Calu3 (cell line): ENCODE results near the gene SPTBN4. TPM values are rescaled to one million over a fixed set of nuclear protein-coding genes. Genes with fewer than 3 reads are reported as not detected.
"Not testable (repeated sequence)": the region's sequence is repeated elsewhere in the genome, so short reads cannot be mapped to it uniquely, and the experiment has no call there.

Experiments
- BruUV-seq: library from RNA; stranded (reverse); fragments of 400-500 nt; replicated peaks from 2 replicates; lab custom pipeline; 2021; lab: Mats Ljungman, UMichigan
- CTCF ChIA-PET: fragments of 300-600 bp; sonication (Branson Sonifier 250); formaldehyde crosslinking; loops from one replicate; lab custom pipeline; 2022; ENCODE audit warnings: antibody characterized with exemption; lab: Charles Lee
- DNase-seq: peaks from one replicate; pipeline ENCODE4 v3.0.0; 2022
- H3K27ac Mint-ChIP-seq: one replicate; pipeline ENCODE4 v1.8.0; 2022; ENCODE audit warnings: mixed read lengths; ENCODE audit not compliant: unreplicated experiment
- H3K27me3 Mint-ChIP-seq: one replicate; pipeline ENCODE4 v1.8.0; 2022; ENCODE audit warnings: mixed read lengths; ENCODE audit not compliant: unreplicated experiment
- H3K36me3 Mint-ChIP-seq: one replicate; pipeline ENCODE4 v1.8.0; 2022; ENCODE audit warnings: mild to moderate bottlenecking, moderate library complexity, mixed read lengths; ENCODE audit not compliant: insufficient read depth, unreplicated experiment
- H3K4me1 Mint-ChIP-seq: one replicate; pipeline ENCODE4 v1.8.0; 2022; ENCODE audit warnings: mild to moderate bottlenecking, low read depth, mixed read lengths; ENCODE audit not compliant: unreplicated experiment
- H3K4me3 Mint-ChIP-seq: one replicate; pipeline ENCODE4 v1.8.0; 2022; ENCODE audit warnings: mild to moderate bottlenecking, low read depth, moderate library complexity, mixed read lengths; ENCODE audit not compliant: unreplicated experiment
- H3K9me3 Mint-ChIP-seq: one replicate; pipeline ENCODE4 v1.8.0; 2022; ENCODE audit warnings: low read depth, mixed read lengths; ENCODE audit not compliant: unreplicated experiment
- CTCF ChIP-seq: fragments of 200-600 bp; IDR thresholded peaks from one replicate; pipeline ENCODE4 v1.8.0; 2022; ENCODE audit warnings: antibody characterized with exemption; ENCODE audit not compliant: unreplicated experiment
- intact Hi-C: fragments of 100-400 bp; cut with micrococcal nuclease; formaldehyde crosslinking; loops from one replicate; pipeline ENCODE4 v1.10.0; 2022; ENCODE audit not compliant: unreplicated experiment
- total RNA-seq: library from RNA; stranded (reverse); gene quantifications from 2 replicates; pipeline ENCODE4 v1.2.3, GENCODE V29; 2022

The SPTBN4 gene
- total RNA-seq, 1 experiment from 2014 or later, result 0.80 TPM

DNA sequence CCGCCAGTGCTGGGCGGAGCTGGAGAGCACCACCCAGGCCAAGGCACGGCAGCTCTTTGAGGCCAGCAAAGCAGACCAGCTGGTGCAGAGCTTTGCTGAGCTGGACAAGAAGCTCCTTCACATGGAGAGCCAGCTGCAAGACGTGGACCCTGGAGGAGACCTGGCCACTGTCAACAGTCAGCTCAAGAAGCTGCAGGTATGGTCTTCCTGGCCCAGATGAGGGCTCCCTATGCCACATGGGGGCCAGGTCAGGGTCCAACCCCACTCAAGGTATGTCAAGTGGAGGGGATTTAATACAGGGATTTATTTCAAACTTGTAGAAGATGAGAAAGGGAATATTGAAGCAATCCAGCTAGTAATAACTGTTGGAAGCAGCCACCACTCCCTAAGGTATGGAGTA lies 67.3 kb downstream of the SPTBN4 start:
- H3K4me3 Mint-ChIP-seq, result no peak overlapping the region
- intact Hi-C loops, result no loop called here
- no peak overlapping the region for H3K27ac Mint-ChIP-seq
- H3K9me3 Mint-ChIP-seq, result no peaks in the 10 kb centered on the region
- peaks cover 54% of the 10 kb centered on the region for H3K27me3 Mint-ChIP-seq
- no peak for TF ChIP-seq CTCF
- H3K36me3 Mint-ChIP-seq, result peaks cover 7% of the 10 kb centered on the region
- no peak for DNase-seq
- BruUV-seq, result no TSS peak
- CTCF ChIA-PET, result interaction anchor here (0.6 to 1.1 kb wide), 2 partner anchors 15 to 255 kb away, joined by 3 to 5 read pairs; no protein-coding TSS in a partner anchor
- H3K4me1 Mint-ChIP-seq, result peaks cover 8% of the 10 kb centered on the region

GRCh38 chr19:40539070-40539469 lies 72.3 kb downstream of the SPTBN4 start:
- no peak for TF ChIP-seq CTCF
- no TSS peak for BruUV-seq
- no peak for DNase-seq
- Mint-ChIP-seq H3K9me3 (no peaks in the 10 kb centered on the region), H3K36me3 (no peaks in the 10 kb centered on the region), H3K27ac (no peak overlapping the region), H3K27me3 (peaks cover 29% of the 10 kb centered on the region), H3K4me1 (peaks cover 7% of the 10 kb centered on the region), H3K4me3 (no peak overlapping the region)
- CTCF ChIA-PET, result no interaction called here
- intact Hi-C loops, result no loop called here

DNA sequence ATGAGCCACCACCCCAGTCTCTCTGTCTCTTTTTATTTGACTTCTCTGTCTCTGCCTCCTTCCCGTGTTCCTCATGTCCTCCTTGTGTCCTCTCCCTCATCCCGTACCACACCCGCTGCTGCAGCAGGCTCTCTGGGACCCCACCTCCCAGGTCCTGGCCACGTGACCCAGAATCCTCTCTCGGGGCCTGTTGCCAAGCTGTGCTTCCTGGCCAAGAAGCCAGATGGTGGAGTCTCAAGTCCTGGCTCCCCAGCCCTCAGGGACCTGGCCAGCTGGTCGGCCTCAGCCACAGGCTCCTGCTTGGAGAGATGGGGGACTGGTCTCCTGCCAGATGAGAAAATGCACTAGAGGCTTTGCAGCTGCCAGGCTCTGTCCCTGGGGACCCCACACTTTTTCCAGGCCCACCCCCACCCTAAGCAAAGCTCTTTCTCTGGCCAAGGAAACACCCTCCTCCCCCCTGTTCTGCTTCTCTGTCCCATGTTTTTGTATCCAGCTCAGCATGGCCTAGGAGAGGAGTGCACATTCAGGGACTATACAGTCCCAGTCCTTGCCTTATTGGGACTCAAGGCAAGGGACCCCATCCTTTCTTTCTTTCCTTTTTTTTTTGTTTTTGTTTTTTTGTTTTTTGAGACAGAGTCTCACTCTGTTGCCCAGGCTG lies 75.5 kb downstream of the SPTBN4 start:
- CTCF ChIA-PET, result interaction anchor here (1.8 kb wide), 1 partner anchor 10 kb away, joined by 10 read pairs; no protein-coding TSS in a partner anchor
- H3K4me3 Mint-ChIP-seq, result no peak overlapping the region
- no peaks in the 10 kb centered on the region for H3K9me3 Mint-ChIP-seq
- H3K27ac Mint-ChIP-seq, result no peak overlapping the region
- no peaks in the 10 kb centered on the region for H3K36me3 Mint-ChIP-seq
- no peak for TF ChIP-seq CTCF
- DNase-seq, result no peak
- peaks cover 7% of the 10 kb centered on the region for H3K4me1 Mint-ChIP-seq
- H3K27me3 Mint-ChIP-seq, result peaks cover 20% of the 10 kb centered on the region
- BruUV-seq, result no TSS peak
- intact Hi-C loops, result no loop called here

DNA sequence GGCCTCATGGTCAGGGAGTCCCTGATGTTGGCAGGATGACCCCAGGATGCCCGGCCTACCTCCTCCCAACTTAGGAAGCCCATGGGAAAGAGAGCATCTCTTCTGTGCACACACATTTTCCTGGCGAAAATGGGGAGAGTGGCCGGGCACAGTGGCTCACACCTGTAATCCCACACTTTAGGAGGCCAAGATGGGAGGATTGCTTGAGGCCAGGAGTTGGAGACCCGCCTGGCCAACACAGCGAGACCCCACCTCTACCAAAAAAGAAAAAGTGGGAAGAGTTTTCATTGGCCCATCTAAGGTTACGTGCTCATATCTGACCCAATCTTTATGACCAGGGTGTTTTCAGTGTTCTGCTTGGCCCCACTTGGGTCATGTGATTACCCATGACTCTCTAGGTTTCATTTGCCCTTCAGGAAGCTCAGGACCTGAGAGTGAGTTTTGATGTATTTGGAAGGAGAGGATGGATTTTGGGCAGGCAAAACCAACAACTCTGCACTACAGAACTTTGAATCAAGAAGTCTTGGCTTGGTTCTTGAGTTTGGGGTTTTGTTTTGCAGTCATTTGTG lies 76.3 kb downstream of the SPTBN4 start:
- intact Hi-C loops, result no loop called here
- no peaks in the 10 kb centered on the region for H3K36me3 Mint-ChIP-seq
- peaks cover 7% of the 10 kb centered on the region for H3K4me1 Mint-ChIP-seq
- H3K4me3 Mint-ChIP-seq, result no peak overlapping the region
- no peak overlapping the region for H3K27ac Mint-ChIP-seq
- TF ChIP-seq CTCF, result no peak
- H3K9me3 Mint-ChIP-seq, result no peaks in the 10 kb centered on the region
- no peak for DNase-seq
- H3K27me3 Mint-ChIP-seq, result peaks cover 12% of the 10 kb centered on the region
- no TSS peak for BruUV-seq
- CTCF ChIA-PET, result no interaction called here

DNA sequence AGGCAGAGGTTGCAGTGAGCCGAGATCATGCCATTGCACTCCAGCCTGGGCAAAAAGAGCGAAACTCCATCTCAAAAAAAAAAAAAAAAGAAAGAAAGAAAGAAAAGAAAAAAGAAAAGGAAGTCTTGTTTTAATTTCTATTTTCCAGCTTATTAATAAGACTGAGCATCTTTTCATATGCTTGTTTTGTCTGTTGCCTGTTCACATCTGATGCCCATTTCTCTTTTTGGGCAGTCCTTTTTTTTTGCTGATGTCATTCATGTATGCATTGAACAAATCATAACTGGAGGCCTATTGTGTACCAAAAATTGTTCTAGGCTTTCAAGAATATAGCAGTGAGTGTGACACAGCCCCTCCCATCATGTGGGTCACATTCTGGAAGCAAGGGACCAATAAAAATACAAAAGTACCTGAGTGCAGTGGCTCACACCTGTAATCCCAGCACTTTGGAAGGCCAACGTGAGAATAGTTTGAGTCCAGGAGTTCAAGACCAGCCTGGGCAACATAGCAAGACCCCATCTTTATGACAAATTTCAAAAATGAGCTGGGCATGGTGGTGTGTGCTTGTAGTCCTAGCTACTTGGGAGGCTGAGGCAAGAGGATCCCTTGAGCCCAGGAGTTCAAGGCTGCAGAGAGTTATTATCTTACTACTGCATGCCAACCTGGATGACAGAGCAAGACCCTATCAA lies 79.5 kb downstream of the SPTBN4 start:
- CTCF ChIA-PET, result interaction anchor here (0.7 to 1.0 kb wide), 3 partner anchors 25 to 421 kb away, joined by 3 read pairs; no protein-coding TSS in a partner anchor
- H3K27ac Mint-ChIP-seq, DNase-seq, H3K4me3 Mint-ChIP-seq, H3K4me1 Mint-ChIP-seq, BruUV-seq, H3K9me3 Mint-ChIP-seq, H3K36me3 Mint-ChIP-seq: not testable (repeated sequence)
- intact Hi-C loops, result loop anchor here (5.0 kb wide), 1 partner anchor 51 kb away; no protein-coding TSS in a partner anchor
- H3K27me3 Mint-ChIP-seq, result peaks cover 41% of the 10 kb centered on the region

- DNase-seq, CTCF ChIA-PET, H3K9me3 Mint-ChIP-seq, H3K27ac Mint-ChIP-seq, BruUV-seq, H3K36me3 Mint-ChIP-seq, H3K4me3 Mint-ChIP-seq, H3K4me1 Mint-ChIP-seq: not testable (repeated sequence)
- intact Hi-C loops, result loop anchor here (5.0 kb wide), 1 partner anchor 50 kb away; no protein-coding TSS in a partner anchor
- H3K27me3 Mint-ChIP-seq, result peaks cover 39% of the 10 kb centered on the region
Observed at GRCh38 chr19:40547190-40547589, 80.4 kb downstream of the SPTBN4 start.
